Testis (tissue), 2 donors: Measurements from ENCODE around the gene HAGH.

ENCODE experiments used
- POLR2A ChIP-seq: fragments of 450-650 bp; IDR thresholded peaks from one replicate; pipeline ENCODE4 v1.6.1; 2017; ENCODE audit warnings: antibody characterized with exemption, mild to moderate bottlenecking, moderate library complexity
- TF ChIP-seq, protein P1 (sequence below), 3 experiments: fragments of 450-650 bp in 2 of 3; fragments of 200-600 bp in 1 of 3; sonication (generic) in 1 of 3; IDR thresholded peaks; one replicate each; pipeline ENCODE4 v1.5.1; 2016 to 2019; ENCODE audit warnings: antibody characterized with exemption in 3 of 3, mild to moderate bottlenecking in 2 of 3, moderate library complexity in 1 of 3

GRCh38 chr16:1765826-1766225 lies 60.8 kb downstream of the HAGH start:
- TF ChIP-seq, protein P1, sequence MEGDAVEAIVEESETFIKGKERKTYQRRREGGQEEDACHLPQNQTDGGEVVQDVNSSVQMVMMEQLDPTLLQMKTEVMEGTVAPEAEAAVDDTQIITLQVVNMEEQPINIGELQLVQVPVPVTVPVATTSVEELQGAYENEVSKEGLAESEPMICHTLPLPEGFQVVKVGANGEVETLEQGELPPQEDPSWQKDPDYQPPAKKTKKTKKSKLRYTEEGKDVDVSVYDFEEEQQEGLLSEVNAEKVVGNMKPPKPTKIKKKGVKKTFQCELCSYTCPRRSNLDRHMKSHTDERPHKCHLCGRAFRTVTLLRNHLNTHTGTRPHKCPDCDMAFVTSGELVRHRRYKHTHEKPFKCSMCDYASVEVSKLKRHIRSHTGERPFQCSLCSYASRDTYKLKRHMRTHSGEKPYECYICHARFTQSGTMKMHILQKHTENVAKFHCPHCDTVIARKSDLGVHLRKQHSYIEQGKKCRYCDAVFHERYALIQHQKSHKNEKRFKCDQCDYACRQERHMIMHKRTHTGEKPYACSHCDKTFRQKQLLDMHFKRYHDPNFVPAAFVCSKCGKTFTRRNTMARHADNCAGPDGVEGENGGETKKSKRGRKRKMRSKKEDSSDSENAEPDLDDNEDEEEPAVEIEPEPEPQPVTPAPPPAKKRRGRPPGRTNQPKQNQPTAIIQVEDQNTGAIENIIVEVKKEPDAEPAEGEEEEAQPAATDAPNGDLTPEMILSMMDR (IDR thresholded peaks at IDR 0.05) = no peak
- no peak for TF ChIP-seq POLR2A
